Panc1 (cell line): Measurements from ENCODE around the gene ZCCHC10. TPM values are rescaled to one million over a fixed set of nuclear protein-coding genes. Genes with fewer than 3 reads are reported as not detected.

Experiments used
- ATAC-seq: fragments of 200-7000 bp; cut with Tn5 transposase; 2 replicates; pipeline ENCODE4 v1.9.1; 2020; ENCODE audit warnings: mild to moderate bottlenecking, moderate library complexity
- BruUV-seq: library from RNA; stranded (reverse); fragments of 400-500 nt; replicated peaks from 2 replicates; lab custom pipeline; 2021; lab: Mats Ljungman, UMichigan
- CTCF ChIA-PET: fragments of 300-600 bp; sonication (Branson Sonifier 250); formaldehyde crosslinking; loops from one replicate; lab custom pipeline; 2022; ENCODE audit warnings: antibody characterized with exemption; lab: Charles Lee
- POLR2A ChIA-PET: fragments of 300-600 bp; sonication (Branson Sonifier 250); formaldehyde crosslinking; loops from one replicate; lab custom pipeline; 2022; ENCODE audit warnings: antibody characterized with exemption; lab: Charles Lee
- DNase-seq: peaks from one replicate; pipeline ENCODE4 v3.0.0-alpha.2; 2010; ENCODE audit warnings: low read depth, low spot score
- H3K27ac ChIP-seq: 2 replicates; pipeline ENCODE4 v1.5.1; 2011; ENCODE audit warnings: mild to moderate bottlenecking, low read length, inconsistent platforms
- H3K27me3 ChIP-seq: fragments of 200-500 bp; sonication (Bioruptor generic); 2 replicates; pipeline ENCODE4 v1.6.0; 2014; ENCODE audit warnings: low read length, inconsistent platforms; ENCODE audit not compliant: control insufficient read depth, insufficient read depth
- H3K36me3 ChIP-seq: fragments of 200-500 bp; sonication (Bioruptor generic); 2 replicates; pipeline ENCODE4 v1.5.1; 2014; ENCODE audit warnings: inconsistent platforms, mild to moderate bottlenecking, low read length, moderate library complexity; ENCODE audit not compliant: control insufficient read depth, insufficient read depth
- H3K4me1 ChIP-seq: 2 replicates; pipeline ENCODE4 v1.5.1; 2011; ENCODE audit warnings: inconsistent platforms, mild to moderate bottlenecking, low read length, moderate library complexity; ENCODE audit not compliant: control insufficient read depth, insufficient read depth
- H3K4me3 ChIP-seq, 2 experiments: 2 replicates each; pipeline ENCODE4 v1.5.1; 2011 to 2012; ENCODE audit warnings: low read depth in 2 of 2, low read length in 2 of 2, mild to moderate bottlenecking in 2 of 2, inconsistent platforms in 1 of 2, moderate library complexity in 1 of 2
- H3K9me3 ChIP-seq: fragments of 200-500 bp; sonication (Bioruptor generic); 2 replicates; pipeline ENCODE4 v1.5.1; 2014; ENCODE audit warnings: low read depth, mild to moderate bottlenecking, inconsistent platforms, low read length, moderate library complexity; ENCODE audit not compliant: control insufficient read depth, insufficient read depth
- CTCF ChIP-seq: fragments of 450-650 bp; IDR thresholded peaks from 2 replicates; pipeline ENCODE4 v1.5.1; 2017; ENCODE audit warnings: mild to moderate bottlenecking
- POLR2AphosphoS5 ChIP-seq: IDR thresholded peaks from 2 replicates; pipeline ENCODE4 v1.6.1; 2012; ENCODE audit warnings: mild to moderate bottlenecking, low read depth, low read length, moderate library complexity
- SIN3A ChIP-seq: IDR thresholded peaks from 2 replicates; pipeline ENCODE4 v1.6.1; 2012; ENCODE audit warnings: low read depth, mild to moderate bottlenecking, low read length, moderate library complexity, borderline replicate concordance; ENCODE audit not compliant: insufficient read depth
- TCF7L2 ChIP-seq: IDR thresholded peaks from 2 replicates; pipeline ENCODE4 v1.6.1; 2011; ENCODE audit warnings: mild to moderate bottlenecking, low read depth, low read length, inconsistent platforms
- in situ Hi-C: cut with HindIII; loops from 2 replicates; pipeline ENCODE4 v1.10.0; 2016; ENCODE audit warnings: low sequenced_read_pairs, low pct_unique_long_range_greater_than_20kb
- intact Hi-C: fragments of 100-400 bp; cut with micrococcal nuclease; formaldehyde crosslinking; loops from one replicate; pipeline ENCODE4 v1.10.0; 2022; ENCODE audit not compliant: unreplicated experiment
- total RNA-seq: library from RNA; stranded (reverse); gene quantifications from one replicate; pipeline ENCODE4 v1.2.1, GENCODE V29; 2021; ENCODE audit not compliant: unreplicated experiment
- TF ChIP-seq, protein P1 (sequence below), 2 experiments: IDR thresholded peaks; 2 replicates each; pipeline ENCODE4 v1.6.1; 2011 to 2012; ENCODE audit warnings: low read depth in 2 of 2, control low read depth in 1 of 2, low read length in 1 of 2, mild to moderate bottlenecking in 1 of 2, moderate library complexity in 1 of 2; ENCODE audit not compliant: insufficient read depth in 1 of 2

Gene ZCCHC10
- total RNA-seq, 1 experiment from 2014 or later = 30.8 TPM

DNA sequence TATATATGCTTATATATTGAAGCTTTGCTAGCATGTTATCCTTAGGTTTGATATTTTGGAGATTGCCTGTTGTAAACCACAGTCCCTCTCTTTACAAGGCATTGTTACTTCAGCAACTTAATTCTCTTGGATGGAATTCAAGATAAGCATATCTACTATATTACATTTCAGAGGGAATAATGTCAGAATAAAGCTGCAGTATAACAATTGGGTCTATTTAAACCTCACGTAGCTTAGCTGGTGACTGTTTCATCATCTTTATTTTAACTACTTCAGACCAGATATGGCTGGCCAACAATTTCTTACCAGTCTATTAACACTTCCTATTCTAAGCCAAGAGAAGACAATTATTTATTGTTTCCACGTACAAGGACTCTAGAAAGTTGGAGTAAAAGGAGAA lies 27.1 kb downstream of the ZCCHC10 start:
- POLR2A ChIA-PET = no interaction called here
- TF ChIP-seq SIN3A = no peak
- TF ChIP-seq POLR2AphosphoS5 = no peak
- TF ChIP-seq, protein P1, sequence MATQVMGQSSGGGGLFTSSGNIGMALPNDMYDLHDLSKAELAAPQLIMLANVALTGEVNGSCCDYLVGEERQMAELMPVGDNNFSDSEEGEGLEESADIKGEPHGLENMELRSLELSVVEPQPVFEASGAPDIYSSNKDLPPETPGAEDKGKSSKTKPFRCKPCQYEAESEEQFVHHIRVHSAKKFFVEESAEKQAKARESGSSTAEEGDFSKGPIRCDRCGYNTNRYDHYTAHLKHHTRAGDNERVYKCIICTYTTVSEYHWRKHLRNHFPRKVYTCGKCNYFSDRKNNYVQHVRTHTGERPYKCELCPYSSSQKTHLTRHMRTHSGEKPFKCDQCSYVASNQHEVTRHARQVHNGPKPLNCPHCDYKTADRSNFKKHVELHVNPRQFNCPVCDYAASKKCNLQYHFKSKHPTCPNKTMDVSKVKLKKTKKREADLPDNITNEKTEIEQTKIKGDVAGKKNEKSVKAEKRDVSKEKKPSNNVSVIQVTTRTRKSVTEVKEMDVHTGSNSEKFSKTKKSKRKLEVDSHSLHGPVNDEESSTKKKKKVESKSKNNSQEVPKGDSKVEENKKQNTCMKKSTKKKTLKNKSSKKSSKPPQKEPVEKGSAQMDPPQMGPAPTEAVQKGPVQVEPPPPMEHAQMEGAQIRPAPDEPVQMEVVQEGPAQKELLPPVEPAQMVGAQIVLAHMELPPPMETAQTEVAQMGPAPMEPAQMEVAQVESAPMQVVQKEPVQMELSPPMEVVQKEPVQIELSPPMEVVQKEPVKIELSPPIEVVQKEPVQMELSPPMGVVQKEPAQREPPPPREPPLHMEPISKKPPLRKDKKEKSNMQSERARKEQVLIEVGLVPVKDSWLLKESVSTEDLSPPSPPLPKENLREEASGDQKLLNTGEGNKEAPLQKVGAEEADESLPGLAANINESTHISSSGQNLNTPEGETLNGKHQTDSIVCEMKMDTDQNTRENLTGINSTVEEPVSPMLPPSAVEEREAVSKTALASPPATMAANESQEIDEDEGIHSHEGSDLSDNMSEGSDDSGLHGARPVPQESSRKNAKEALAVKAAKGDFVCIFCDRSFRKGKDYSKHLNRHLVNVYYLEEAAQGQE (IDR thresholded peaks at IDR 0.05; ENCODE audit: insufficient read depth in 1 of 2, low read depth in 2 of 2, low read length in 1 of 2) = no peak
- TF ChIP-seq TCF7L2 = no peak
- no peak for TF ChIP-seq CTCF
- intact Hi-C loops = no loop called here
- Histone ChIP-seq H3K27me3 (no peaks in the 10 kb centered on the region), H3K9me3 (no peaks in the 10 kb centered on the region), H3K4me3 (no peak overlapping the region), H3K36me3 (no peaks in the 10 kb centered on the region), H3K27ac (no peak overlapping the region), H3K4me1 (no peaks in the 10 kb centered on the region)
- DNase-seq = no peak
- in situ Hi-C loops = no loop called here
- no TSS peak for BruUV-seq
- CTCF ChIA-PET = no interaction called here
- no peak for ATAC-seq

DNA sequence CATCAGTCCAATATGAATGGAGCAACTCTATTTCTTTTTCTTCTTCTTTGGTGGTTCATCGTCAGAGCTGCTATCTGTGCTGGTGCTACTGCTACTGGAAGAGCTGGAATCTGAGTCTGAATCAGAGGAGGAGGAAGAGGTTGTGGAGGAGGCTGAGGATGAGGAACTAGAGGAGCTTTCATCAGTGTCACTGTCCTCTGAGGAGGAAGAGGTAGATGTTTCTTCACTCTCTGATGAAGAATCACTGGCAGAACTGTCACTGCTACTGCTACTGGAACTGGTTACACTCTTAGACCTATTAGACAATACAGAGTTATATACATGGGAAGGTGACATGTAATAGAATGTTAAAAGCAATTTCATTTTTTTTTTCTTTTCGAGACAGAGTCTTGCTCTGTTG lies 27.8 kb downstream of the ZCCHC10 start:
- Histone ChIP-seq H3K9me3 (no peaks in the 10 kb centered on the region), H3K4me3 (no peak overlapping the region), H3K27ac (no peak overlapping the region), H3K27me3 (no peaks in the 10 kb centered on the region), H3K4me1 (no peaks in the 10 kb centered on the region), H3K36me3 (no peaks in the 10 kb centered on the region)
- ChIA-PET CTCF (no interaction called here), POLR2A (no interaction called here)
- no peak for ATAC-seq
- TF ChIP-seq POLR2AphosphoS5 = no peak
- TF ChIP-seq TCF7L2 = no peak
- no peak for TF ChIP-seq CTCF
- TF ChIP-seq SIN3A = no peak
- TF ChIP-seq, protein P1 (IDR thresholded peaks at IDR 0.05; ENCODE audit: insufficient read depth in 1 of 2, low read depth in 2 of 2, low read length in 1 of 2) = no peak
- BruUV-seq = no TSS peak
- in situ Hi-C loops (no loop called here), intact Hi-C loops (no loop called here)
- DNase-seq = no peak
